Hypothalamus (tissue), 51 donors: ENCODE data around the gene PSPH.

Source experiments
- DNase-seq, 51 donors: peaks; one replicate each; lab custom pipeline; 2025; lab: John Stamatoyannopoulos, UW

PSPH gene

DNA sequence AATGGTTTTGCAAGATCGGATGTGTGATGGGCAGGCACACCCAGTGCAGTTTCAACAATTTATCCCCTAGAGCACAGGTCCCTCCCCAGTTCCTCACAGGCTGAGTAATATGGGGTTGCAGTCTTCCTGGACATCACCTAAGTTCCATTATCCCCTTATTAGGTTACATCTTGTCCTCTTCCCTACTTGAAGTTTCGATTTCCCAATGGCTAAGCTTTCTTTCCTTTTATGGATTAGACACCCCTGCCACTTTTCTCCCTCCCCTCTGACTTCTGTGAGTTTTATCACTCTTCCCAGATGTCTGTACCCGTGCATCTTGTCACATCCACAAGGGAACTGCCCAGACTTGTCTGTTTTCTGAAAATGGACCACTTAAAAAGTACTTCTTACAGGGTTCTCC is 89.2 kb downstream of the PSPH start:
- DNase-seq: no peak
